Measurements from ENCODE around the gene AZU1. TPM values are rescaled to one million over a fixed set of nuclear protein-coding genes. Genes with fewer than 3 reads are reported as not detected.

The AZU1 gene
- not detected for total RNA-seq

- DNase-seq, result no peak
- no peak for TF ChIP-seq CTCF (IDR thresholded peaks at IDR 0.05)
- TF ChIP-seq POLR2A (IDR thresholded peaks at IDR 0.05), result no peak
- peaks cover 0 to 78% (median 3%) of the 10 kb centered on the region in 4 donors for H3K27me3 ChIP-seq
Measured at GRCh38 chr19:827710-828321, at the start of gene AZU1. Gene AZU1, plus strand, starts transcription at chr19:827837. Its CDS starts 10 bp downstream, at chr19:827847.

GRCh38 chr19:778910-779653 is 48.6 kb upstream of the AZU1 start:
- peaks cover 0 to 8% (median 0%) of the 10 kb centered on the region in 4 donors for H3K27me3 ChIP-seq
- intact Hi-C loops (cut with DNase I), result loop anchor here (10.0 kb wide), 1 partner anchor 76 kb away; the partner anchor contains the start of genes CFD and ELANE
- no peak for TF ChIP-seq POLR2A (IDR thresholded peaks at IDR 0.05)
- peak in 1 of 6 experiments; percentile 4 for TF ChIP-seq CTCF (IDR thresholded peaks at IDR 0.05)
- no peak for DNase-seq
- no peaks in the 10 kb centered on the region for H3K36me3 ChIP-seq
- peaks cover 15 to 44% (median 19%) of the 10 kb centered on the region in 3 donors for H3K4me1 ChIP-seq
- H3K9me3 ChIP-seq, result no peaks in the 10 kb centered on the region
- peak overlapping the region in 3 of 4 donors; percentile 3 to 37 (median 13) for H3K4me3 ChIP-seq
- H3K27ac ChIP-seq, result peak overlapping the region; percentile 68 to 87 (median 81)
- WGBS, 2 donors, result 31 to 45% methylated on average over 22 to 23 of the region's 36 CpGs

More at GRCh38 chr19:827710-828321, at the start of gene AZU1:
- intact Hi-C loops (cut with DNase I), result no loop called here
- 20 to 43% methylated on average over 1 to 3 of the region's 33 CpGs for WGBS, 2 donors
- Histone ChIP-seq H3K9me3 (no peaks in the 10 kb centered on the region), H3K27ac (no peak within 1 kb of the TSS), H3K4me1 (peaks cover 0 to 6% (median 0%) of the 10 kb centered on the region in 3 donors), H3K4me3 (no peak within 1 kb of the TSS), H3K36me3 (no peaks in the 10 kb centered on the region)

- no peak for TF ChIP-seq POLR2A (IDR thresholded peaks at IDR 0.05)
- TF ChIP-seq CTCF (IDR thresholded peaks at IDR 0.05), result no peak
- Histone ChIP-seq H3K9me3 (no peaks in the 10 kb centered on the region), H3K4me1 (peaks cover 15 to 53% (median 20%) of the 10 kb centered on the region in 3 donors), H3K27ac (no peak overlapping the region), H3K27me3 (peaks cover 0 to 8% (median 0%) of the 10 kb centered on the region in 4 donors), H3K36me3 (no peaks in the 10 kb centered on the region), H3K4me3 (no peak overlapping the region)
- intact Hi-C loops (cut with DNase I), result no loop called here
- 100% methylated on average over 1 of the region's 15 CpGs; no CpG with 5 or more reads in 1 of the 2 donors for WGBS, 2 donors
- no peak for DNase-seq
Measured at GRCh38 chr19:780935-781334, 46.7 kb upstream of the AZU1 start.

- Histone ChIP-seq H3K36me3 (no peaks in the 10 kb centered on the region), H3K27me3 (peaks cover 0 to 8% (median 0%) of the 10 kb centered on the region in 4 donors), H3K4me3 (peak overlapping the region in 1 of 4 donors; percentile 45), H3K9me3 (no peaks in the 10 kb centered on the region), H3K4me1 (peaks cover 15 to 53% (median 20%) of the 10 kb centered on the region in 3 donors), H3K27ac (peak overlapping the region in 3 of 4 donors; percentile 11 to 68 (median 67))
- WGBS, 2 donors, result 83 to 98% methylated on average over 13 to 14 of the region's 19 CpGs
- intact Hi-C loops (cut with DNase I), result no loop called here
- TF ChIP-seq CTCF (IDR thresholded peaks at IDR 0.05), result no peak
- no peak for DNase-seq
Measured at GRCh38 chr19:781800-782184, 45.8 kb upstream of the AZU1 start.
